Calu3 (cell line): ENCODE measurements around the gene ZFPL1. TPM values are rescaled to one million over a fixed set of nuclear protein-coding genes. Genes with fewer than 3 reads are reported as not detected.

ENCODE experiments used
- microRNA-seq: library from miRNA; unstranded; fragments of <30 nt; microRNA quantifications from one replicate; pipeline ENCODE4 v1.2.0, GENCODE V29; 2022
- total RNA-seq: library from RNA; stranded (reverse); gene quantifications from 2 replicates; pipeline ENCODE4 v1.2.3, GENCODE V29; 2022

ZFPL1 gene
- total RNA-seq, 1 experiment from 2014 or later = 47.6 TPM

Small RNA genes lying within 50 kb of the gene (microRNA-seq; reads per million reads assigned to microRNA genes)
- gene MIR6751 = 2.1 reads per million

Other genes with a start within 250 kb of the ZFPL1 start
- gene CDC42BPG, start 239.6 kb upstream of the ZFPL1 start, total RNA-seq = 26.5 and 33.0 TPM in 2 replicates
- gene EHD1, start 205.6 kb upstream of the ZFPL1 start, total RNA-seq = 92.8 and 101 TPM in 2 replicates
- gene ATG2A, start 167.0 kb upstream of the ZFPL1 start, total RNA-seq = 29.6 and 35.8 TPM in 2 replicates
- 9.9 and 12.2 TPM in 2 replicates for gene PPP2R5B, start 159.5 kb upstream of the ZFPL1 start, total RNA-seq
- not detected in 2 replicates for gene GPHA2, start 148.3 kb upstream of the ZFPL1 start, total RNA-seq
- 0.56 TPM in 1 of 2 replicates, not detected in the other for gene MAJIN, start 112.1 kb upstream of the ZFPL1 start, total RNA-seq
- 4.5 and 11.3 TPM in 2 replicates for gene BATF2, start 87.3 kb upstream of the ZFPL1 start, total RNA-seq
- 62.6 and 63.7 TPM in 2 replicates for gene ARL2, start 70.1 kb upstream of the ZFPL1 start, total RNA-seq
- 22.1 and 25.7 TPM in 2 replicates for gene SNX15, start 56.8 kb upstream of the ZFPL1 start, total RNA-seq
- gene SAC3D1, start 43.0 kb upstream of the ZFPL1 start, total RNA-seq = 12.9 and 17.6 TPM in 2 replicates
- gene NAALADL1, start 25.7 kb upstream of the ZFPL1 start, total RNA-seq = not detected in 2 replicates
- gene CDCA5, start 182 bp upstream of the ZFPL1 start, total RNA-seq = 53.4 and 55.4 TPM in 2 replicates
- gene VPS51, start 12.0 kb downstream of the ZFPL1 start, total RNA-seq = 64.4 and 78.1 TPM in 2 replicates
- gene TM7SF2, start 27.6 kb downstream of the ZFPL1 start, total RNA-seq = 41.2 and 42.8 TPM in 2 replicates
- gene ZNHIT2, start 33.5 kb downstream of the ZFPL1 start, total RNA-seq = 13.2 and 17.2 TPM in 2 replicates
- 650 and 668 TPM in 2 replicates for gene FAU, start 37.9 kb downstream of the ZFPL1 start, total RNA-seq
- 84.1 and 97.9 TPM in 2 replicates for gene MRPL49, start 38.1 kb downstream of the ZFPL1 start, total RNA-seq
- gene SYVN1, start 50.3 kb downstream of the ZFPL1 start, total RNA-seq = 68.5 and 76.7 TPM in 2 replicates
- gene SPDYC, start 86.0 kb downstream of the ZFPL1 start, total RNA-seq = not detected in 2 replicates
- 288 and 314 TPM in 2 replicates for gene CAPN1, start 97.7 kb downstream of the ZFPL1 start, total RNA-seq
- 34.4 and 40.4 TPM in 2 replicates for gene POLA2, start 177.7 kb downstream of the ZFPL1 start, total RNA-seq
- 35.6 and 43.2 TPM in 2 replicates for gene CDC42EP2, start 230.6 kb downstream of the ZFPL1 start, total RNA-seq
- 57.5 and 61.1 TPM in 2 replicates for gene DPF2, start 249.6 kb downstream of the ZFPL1 start, total RNA-seq